NCI-H2196 treated with DMSO at 0.1 percent for 48 hours (cell line): Measurements from ENCODE around the gene GLI3.

Experiments
- DNase-seq: peaks from one replicate; lab custom pipeline; 2025; ENCODE audit not compliant: unreplicated experiment; lab: John Stamatoyannopoulos, UW

Gene GLI3

GRCh38 chr7:42011846-42012245 is 225.2 kb downstream of the GLI3 start:
- DNase-seq, result no peak

GRCh38 chr7:42010751-42011150 is 226.3 kb downstream of the GLI3 start:
- DNase-seq, result no peak

- no peak for DNase-seq
Observed at GRCh38 chr7:42006801-42007513, 230.1 kb downstream of the GLI3 start.

GRCh38 chr7:42002654-42003053 is 234.4 kb downstream of the GLI3 start:
- no peak for DNase-seq

GRCh38 chr7:41999736-42000283 is 237.2 kb downstream of the GLI3 start:
- no peak for DNase-seq

- no peak for DNase-seq
Observed at GRCh38 chr7:41998041-41998440, 239.0 kb downstream of the GLI3 start.

- no peak for DNase-seq
Observed at GRCh38 chr7:41997151-41997550, 239.9 kb downstream of the GLI3 start.

GRCh38 chr7:41996381-41997035 is 240.5 kb downstream of the GLI3 start:
- no peak for DNase-seq

GRCh38 chr7:41995632-41996271 is 241.3 kb downstream of the GLI3 start:
- DNase-seq, result no peak

- no peak for DNase-seq
Observed at GRCh38 chr7:41994746-41995110, 242.3 kb downstream of the GLI3 start.

GRCh38 chr7:41994036-41994745 is 242.8 kb downstream of the GLI3 start:
- no peak for DNase-seq

GRCh38 chr7:41992881-41993867 is 243.8 kb downstream of the GLI3 start:
- no peak for DNase-seq

- DNase-seq, result no peak
Observed at GRCh38 chr7:41984888-41985287, 252.1 kb downstream of the GLI3 start.

GRCh38 chr7:41981046-41982040 is 255.7 kb downstream of the GLI3 start:
- DNase-seq, result no peak

- no peak for DNase-seq
Observed at GRCh38 chr7:41979834-41980307, 257.1 kb downstream of the GLI3 start.

GRCh38 chr7:41978858-41979257 is 258.2 kb downstream of the GLI3 start:
- no peak for DNase-seq

- DNase-seq, result no peak
Observed at GRCh38 chr7:41977661-41978060, 259.3 kb downstream of the GLI3 start.

GRCh38 chr7:41977151-41977651 is 259.8 kb downstream of the GLI3 start:
- DNase-seq, result peak; percentile 3

- no peak for DNase-seq
Observed at GRCh38 chr7:41976411-41976810, 260.6 kb downstream of the GLI3 start.
